ENCODE results near the gene CNOT3.

CNOT3 gene

DNA sequence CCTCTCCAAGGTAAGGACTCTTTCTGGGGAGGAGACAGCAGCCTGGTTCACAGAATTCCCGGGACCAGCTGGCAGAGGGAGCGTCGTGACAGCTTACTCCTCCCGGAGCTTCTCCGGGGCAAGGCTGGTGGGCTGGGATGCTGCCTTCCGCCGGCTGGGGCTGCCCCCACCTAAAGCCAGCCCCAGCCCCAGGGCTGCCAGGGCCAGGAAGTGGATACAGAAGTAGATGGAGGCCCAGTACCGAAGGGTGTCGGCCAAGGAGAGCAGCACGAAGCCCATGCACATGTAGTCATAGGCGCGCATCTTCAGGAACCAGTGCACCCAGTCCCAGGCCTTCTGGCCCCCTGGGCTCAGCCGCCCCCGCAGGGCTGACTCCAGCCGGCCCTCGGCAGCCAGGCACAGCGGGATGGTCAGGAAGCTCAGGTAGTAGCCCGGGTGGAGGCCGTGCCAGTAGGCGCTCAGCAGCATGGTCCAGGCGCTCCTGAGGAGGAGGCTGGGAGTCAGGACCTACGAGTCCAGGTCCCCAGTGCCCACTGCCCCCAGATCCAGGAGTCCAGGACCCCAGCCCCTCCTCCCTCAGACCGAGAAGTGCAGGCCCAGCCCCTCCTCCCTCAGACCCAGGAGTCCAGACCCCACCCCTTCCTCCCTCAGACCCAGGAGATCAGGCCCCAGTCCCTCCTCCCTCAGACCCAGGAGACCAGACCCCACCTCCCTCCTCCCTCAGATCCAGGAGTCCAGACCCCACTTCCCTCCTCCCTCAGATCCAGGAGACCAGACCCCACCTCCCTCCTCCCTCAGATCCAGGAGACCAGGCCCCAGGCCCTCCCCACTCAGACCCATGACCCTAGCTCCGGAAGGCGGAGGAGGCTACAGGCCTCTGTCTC is 36.6 kb downstream of the CNOT3 start:
- no peak for TF ChIP-seq USF1 (IDR thresholded peaks at IDR 0.05)

GRCh38 chr19:54178581-54179261 is 41.2 kb downstream of the CNOT3 start:
- TF ChIP-seq TEAD4 (IDR thresholded peaks at IDR 0.05) = no peak
- TF ChIP-seq, protein P1, sequence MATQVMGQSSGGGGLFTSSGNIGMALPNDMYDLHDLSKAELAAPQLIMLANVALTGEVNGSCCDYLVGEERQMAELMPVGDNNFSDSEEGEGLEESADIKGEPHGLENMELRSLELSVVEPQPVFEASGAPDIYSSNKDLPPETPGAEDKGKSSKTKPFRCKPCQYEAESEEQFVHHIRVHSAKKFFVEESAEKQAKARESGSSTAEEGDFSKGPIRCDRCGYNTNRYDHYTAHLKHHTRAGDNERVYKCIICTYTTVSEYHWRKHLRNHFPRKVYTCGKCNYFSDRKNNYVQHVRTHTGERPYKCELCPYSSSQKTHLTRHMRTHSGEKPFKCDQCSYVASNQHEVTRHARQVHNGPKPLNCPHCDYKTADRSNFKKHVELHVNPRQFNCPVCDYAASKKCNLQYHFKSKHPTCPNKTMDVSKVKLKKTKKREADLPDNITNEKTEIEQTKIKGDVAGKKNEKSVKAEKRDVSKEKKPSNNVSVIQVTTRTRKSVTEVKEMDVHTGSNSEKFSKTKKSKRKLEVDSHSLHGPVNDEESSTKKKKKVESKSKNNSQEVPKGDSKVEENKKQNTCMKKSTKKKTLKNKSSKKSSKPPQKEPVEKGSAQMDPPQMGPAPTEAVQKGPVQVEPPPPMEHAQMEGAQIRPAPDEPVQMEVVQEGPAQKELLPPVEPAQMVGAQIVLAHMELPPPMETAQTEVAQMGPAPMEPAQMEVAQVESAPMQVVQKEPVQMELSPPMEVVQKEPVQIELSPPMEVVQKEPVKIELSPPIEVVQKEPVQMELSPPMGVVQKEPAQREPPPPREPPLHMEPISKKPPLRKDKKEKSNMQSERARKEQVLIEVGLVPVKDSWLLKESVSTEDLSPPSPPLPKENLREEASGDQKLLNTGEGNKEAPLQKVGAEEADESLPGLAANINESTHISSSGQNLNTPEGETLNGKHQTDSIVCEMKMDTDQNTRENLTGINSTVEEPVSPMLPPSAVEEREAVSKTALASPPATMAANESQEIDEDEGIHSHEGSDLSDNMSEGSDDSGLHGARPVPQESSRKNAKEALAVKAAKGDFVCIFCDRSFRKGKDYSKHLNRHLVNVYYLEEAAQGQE (IDR thresholded peaks at IDR 0.05; ENCODE audit: low read depth) = no peak
- peak; percentile 41; the same call in 1 of the 2 replicates for TF ChIP-seq USF1 (IDR thresholded peaks at IDR 0.05)
- no peak for TF ChIP-seq CREB1 (IDR thresholded peaks at IDR 0.05; ENCODE audit: low read depth)

DNA sequence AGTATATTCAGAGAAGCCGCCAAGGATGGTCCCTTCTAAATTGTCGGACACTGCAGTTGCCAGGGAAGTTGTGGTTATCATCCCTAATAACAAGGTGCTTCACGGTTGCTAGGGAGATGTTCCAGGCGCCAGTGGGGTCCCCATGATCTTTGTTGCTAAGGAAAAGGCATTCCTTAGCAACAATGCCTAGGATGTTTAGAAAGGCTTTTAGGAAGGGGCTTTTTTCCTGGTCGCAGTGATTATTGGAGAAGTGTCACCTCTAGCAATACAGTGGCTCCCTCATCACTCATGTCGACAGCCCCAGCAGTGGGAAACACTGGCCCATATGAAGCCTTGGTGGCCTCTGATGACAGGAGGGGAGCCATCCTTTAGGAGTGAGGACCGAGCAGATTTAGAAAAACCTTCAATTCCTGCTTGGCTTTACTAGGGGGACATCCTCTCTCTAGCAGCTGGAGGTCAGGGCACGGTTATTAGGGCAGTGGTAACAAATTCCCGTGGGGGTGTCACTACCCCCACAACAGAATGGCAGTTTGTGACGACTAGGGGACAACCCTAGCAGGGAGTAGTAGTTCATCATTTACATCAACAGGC is 41.8 kb downstream of the CNOT3 start:
- TF ChIP-seq EP300 (IDR thresholded peaks at IDR 0.05; ENCODE audit: borderline replicate concordance) = no peak
- TF ChIP-seq EGR1 (IDR thresholded peaks at IDR 0.05) = no peak
- TF ChIP-seq RAD21 (IDR thresholded peaks at IDR 0.05; ENCODE audit: low read depth) = no peak
- TF ChIP-seq USF1 (IDR thresholded peaks at IDR 0.05) = no peak
- TF ChIP-seq YY1 (IDR thresholded peaks at IDR 0.05; ENCODE audit: low read depth) = no peak
- TF ChIP-seq, protein P1 (IDR thresholded peaks at IDR 0.05; ENCODE audit: low read depth) = no peak
- no peak for TF ChIP-seq NFIC (IDR thresholded peaks at IDR 0.05)

- TF ChIP-seq ZBTB7A (IDR thresholded peaks at IDR 0.05; ENCODE audit: low read depth) (no peak), TAF1 (IDR thresholded peaks at IDR 0.05; ENCODE audit: low read depth) (no peak), RAD21 (IDR thresholded peaks at IDR 0.05; ENCODE audit: low read depth) (no peak), YY1 (IDR thresholded peaks at IDR 0.05; ENCODE audit: low read depth) (no peak), USF1 (IDR thresholded peaks at IDR 0.05) (no peak), TCF12 (IDR thresholded peaks at IDR 0.05; ENCODE audit: low read depth) (no peak), CEBPB (IDR thresholded peaks at IDR 0.05) (no peak), NFIC (IDR thresholded peaks at IDR 0.05) (no peak), EGR1 (IDR thresholded peaks at IDR 0.05) (no peak), TEAD4 (IDR thresholded peaks at IDR 0.05) (no peak), FOXM1 (IDR thresholded peaks at IDR 0.05; ENCODE audit: borderline replicate concordance, low read depth) (no peak), CREB1 (IDR thresholded peaks at IDR 0.05; ENCODE audit: low read depth) (no peak), EP300 (IDR thresholded peaks at IDR 0.05; ENCODE audit: borderline replicate concordance) (no peak)
- TF ChIP-seq, protein P2, sequence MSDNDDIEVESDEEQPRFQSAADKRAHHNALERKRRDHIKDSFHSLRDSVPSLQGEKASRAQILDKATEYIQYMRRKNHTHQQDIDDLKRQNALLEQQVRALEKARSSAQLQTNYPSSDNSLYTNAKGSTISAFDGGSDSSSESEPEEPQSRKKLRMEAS (IDR thresholded peaks at IDR 0.05) = no peak
- TF ChIP-seq, protein P1 (IDR thresholded peaks at IDR 0.05; ENCODE audit: low read depth) = no peak
Observed at GRCh38 chr19:54179921-54180461, 42.4 kb downstream of the CNOT3 start.

All from Ishikawa (cell line).